Nephron progenitor cell (in vitro differentiated cells): ENCODE results near the gene ANP32B.

Source experiments
- DNase-seq: peaks from one replicate; pipeline ENCODE4 v3.0.0; 2021
- H3K27ac Mint-ChIP-seq: 2 replicates; pipeline ENCODE4 v1.8.0; 2021; ENCODE audit warnings: mild to moderate bottlenecking, moderate library complexity, mixed read lengths
- H3K27me3 Mint-ChIP-seq: 2 replicates; pipeline ENCODE4 v1.8.0; 2021; ENCODE audit warnings: mild to moderate bottlenecking, low read depth, mixed read lengths; ENCODE audit not compliant: poor library complexity
- H3K36me3 Mint-ChIP-seq: 2 replicates; pipeline ENCODE4 v1.8.0; 2021; ENCODE audit warnings: low read depth, mixed read lengths
- H3K4me1 Mint-ChIP-seq: 2 replicates; pipeline ENCODE4 v1.8.0; 2021; ENCODE audit warnings: mixed read lengths
- H3K4me3 Mint-ChIP-seq: 2 replicates; pipeline ENCODE4 v1.8.0; 2021; ENCODE audit warnings: mild to moderate bottlenecking, moderate library complexity, mixed read lengths
- H3K9me3 Mint-ChIP-seq: 2 replicates; pipeline ENCODE4 v1.8.0; 2021; ENCODE audit warnings: mild to moderate bottlenecking, moderate library complexity, mixed read lengths
- CTCF ChIP-seq: fragments of 200-600 bp; sonication (generic); IDR thresholded peaks from 2 replicates; pipeline ENCODE4 v1.5.0; 2021; ENCODE audit warnings: antibody characterized with exemption

The ANP32B gene

GRCh38 chr9:98046180-98046543, 63.0 kb downstream of the ANP32B start:
- peaks cover 6% of the 10 kb centered on the region for H3K4me1 Mint-ChIP-seq
- DNase-seq: no peak
- no peaks in the 10 kb centered on the region for H3K36me3 Mint-ChIP-seq
- no peak overlapping the region for H3K4me3 Mint-ChIP-seq
- no peak for TF ChIP-seq CTCF
- H3K9me3 Mint-ChIP-seq: peaks cover 5% of the 10 kb centered on the region
- peaks cover 6% of the 10 kb centered on the region for H3K27me3 Mint-ChIP-seq
- H3K27ac Mint-ChIP-seq: no peak overlapping the region

GRCh38 chr9:98047002-98047401, 63.9 kb downstream of the ANP32B start:
- peaks cover 6% of the 10 kb centered on the region for H3K4me1 Mint-ChIP-seq
- H3K27ac Mint-ChIP-seq: no peak overlapping the region
- DNase-seq: no peak
- H3K4me3 Mint-ChIP-seq: no peak overlapping the region
- peaks cover 8% of the 10 kb centered on the region for H3K27me3 Mint-ChIP-seq
- no peaks in the 10 kb centered on the region for H3K36me3 Mint-ChIP-seq
- no peak for TF ChIP-seq CTCF
- H3K9me3 Mint-ChIP-seq: peaks cover 5% of the 10 kb centered on the region

- no peak for TF ChIP-seq CTCF
Measured at GRCh38 chr9:98049288-98050072, 66.3 kb downstream of the ANP32B start.

GRCh38 chr9:98050351-98050750, 67.2 kb downstream of the ANP32B start:
- TF ChIP-seq CTCF: no peak
- DNase-seq: no peak
- H3K4me3 Mint-ChIP-seq: no peak overlapping the region

More at GRCh38 chr9:98049288-98050072, 66.3 kb downstream of the ANP32B start:
- no peak overlapping the region for H3K27ac Mint-ChIP-seq
- peaks cover 20% of the 10 kb centered on the region for H3K27me3 Mint-ChIP-seq
- H3K4me3 Mint-ChIP-seq: no peak overlapping the region
- DNase-seq: no peak
- peaks cover 5% of the 10 kb centered on the region for H3K9me3 Mint-ChIP-seq
- H3K4me1 Mint-ChIP-seq: peaks cover 6% of the 10 kb centered on the region
- H3K36me3 Mint-ChIP-seq: no peaks in the 10 kb centered on the region

GRCh38 chr9:98054376-98054951, 71.3 kb downstream of the ANP32B start:
- Mint-ChIP-seq H3K36me3 (no peaks in the 10 kb centered on the region), H3K27ac (no peak overlapping the region), H3K4me3 (no peak overlapping the region), H3K9me3 (no peaks in the 10 kb centered on the region), H3K4me1 (peaks cover 17% of the 10 kb centered on the region), H3K27me3 (peaks cover 17% of the 10 kb centered on the region)
- no peak for TF ChIP-seq CTCF
- no peak for DNase-seq

More at GRCh38 chr9:98050351-98050750, 67.2 kb downstream of the ANP32B start:
- Mint-ChIP-seq H3K9me3 (no peaks in the 10 kb centered on the region), H3K27ac (no peak overlapping the region), H3K4me1 (peaks cover 6% of the 10 kb centered on the region), H3K27me3 (peaks cover 20% of the 10 kb centered on the region), H3K36me3 (no peaks in the 10 kb centered on the region)
